WI38 (cell line): ENCODE measurements around the gene GALNT15.

Source experiments
- H3K4me3 ChIP-seq: 2 replicates; pipeline ENCODE4 v1.5.1; 2011; ENCODE audit warnings: low read depth, mild to moderate bottlenecking, control low read depth, low read length
- CTCF ChIP-seq: IDR thresholded peaks from 2 replicates; pipeline ENCODE4 v1.5.1; 2012; ENCODE audit warnings: low read depth, mild to moderate bottlenecking, control low read depth, low read length

Gene GALNT15

GRCh38 chr3:16257309-16257708, 82.8 kb downstream of the GALNT15 start:
- TF ChIP-seq CTCF = no peak
- H3K4me3 ChIP-seq = no peak overlapping the region

GRCh38 chr3:16258177-16258576, 83.7 kb downstream of the GALNT15 start:
- no peak overlapping the region for H3K4me3 ChIP-seq
- TF ChIP-seq CTCF = no peak

- no peak overlapping the region for H3K4me3 ChIP-seq
- no peak for TF ChIP-seq CTCF
Measured at GRCh38 chr3:16258866-16259265, 84.4 kb downstream of the GALNT15 start.

GRCh38 chr3:16260046-16260445, 85.6 kb downstream of the GALNT15 start:
- H3K4me3 ChIP-seq = no peak overlapping the region

GRCh38 chr3:16262174-16262573, 87.7 kb downstream of the GALNT15 start:
- TF ChIP-seq CTCF = no peak
- no peak overlapping the region for H3K4me3 ChIP-seq

More at GRCh38 chr3:16260046-16260445, 85.6 kb downstream of the GALNT15 start:
- TF ChIP-seq CTCF = no peak

- TF ChIP-seq CTCF = no peak
- peak overlapping the region; percentile 82 for H3K4me3 ChIP-seq
Measured at GRCh38 chr3:16264174-16264707, 89.8 kb downstream of the GALNT15 start.

GRCh38 chr3:16264708-16265454, 90.4 kb downstream of the GALNT15 start, which contains the start of the genes DPH3 and OXNAD1:
Gene DPH3 (minus strand): TSS chr3:16264943. CDS start chr3:16264876, 67 bp downstream.
Gene OXNAD1 (plus strand): TSS chr3:16265212. CDS start chr3:16270953, 5,741 bp downstream.
- peak within 1 kb of the TSS; percentile 82 for H3K4me3 ChIP-seq
- TF ChIP-seq CTCF = no peak
